Large intestine (tissue), 3 donors: ENCODE results near the gene PSRC1. TPM values are rescaled to one million over a fixed set of nuclear protein-coding genes. Genes with fewer than 3 reads are reported as not detected.
"Not testable (repeated sequence)": the region's sequence is repeated elsewhere in the genome, so short reads cannot be mapped to it uniquely, and the experiment has no call there.

Source experiments
- DNase-seq, 2 donors: peaks; one replicate each; pipeline versions ENCODE4 v3.0.0 to v3.0.0-alpha.2; 2013
- H3K27ac ChIP-seq: one replicate; pipeline ENCODE4 v1.5.1; 2013; ENCODE audit warnings: low read length
- H3K27me3 ChIP-seq: 2 replicates; pipeline ENCODE4 v1.6.1; 2013; ENCODE audit warnings: low read length; ENCODE audit not compliant: control insufficient read depth, insufficient read depth
- H3K36me3 ChIP-seq: 2 replicates; pipeline ENCODE4 v1.6.1; 2013; ENCODE audit warnings: low read length; ENCODE audit not compliant: control insufficient read depth, insufficient read depth
- H3K4me1 ChIP-seq: one replicate; pipeline ENCODE4 v1.6.1; 2013; ENCODE audit warnings: low read length; ENCODE audit not compliant: control insufficient read depth, insufficient read depth
- H3K4me3 ChIP-seq: one replicate; pipeline ENCODE4 v1.5.1; 2013; ENCODE audit warnings: low read length
- H3K9me3 ChIP-seq: one replicate; pipeline ENCODE4 v1.6.1; 2013; ENCODE audit warnings: mild to moderate bottlenecking, low read depth, low read length, moderate library complexity; ENCODE audit not compliant: control insufficient read depth
- WGBS: methylation state at CpG from one replicate; pipeline ENCODE4 v1.1.5; 2013; ENCODE audit warnings: low lambda C conversion rate; ENCODE audit not compliant: insufficient coverage; 5-methylcytosine and 5-hydroxymethylcytosine counted together
- polyA plus RNA-seq: library from polyadenylated mRNA; unstranded; fragments of 120-200 nt; gene quantifications from one replicate; pipeline ENCODE4 v1.2.1, GENCODE V29; 2013

PSRC1 gene
- polyA plus RNA-seq, 1 donor: 12.9 TPM

GRCh38 chr1:109298666-109299557, 16.0 kb upstream of the PSRC1 start:
- Histone ChIP-seq H3K27me3 (no peaks in the 10 kb centered on the region), H3K27ac (peak overlapping the region; percentile 39), H3K9me3 (no peaks in the 10 kb centered on the region), H3K4me3 (no peak overlapping the region), H3K4me1 (peaks cover 16% of the 10 kb centered on the region), H3K36me3 (no peaks in the 10 kb centered on the region)
- peak; percentile 29 to 41 for DNase-seq
- WGBS: no CpG with 5 or more reads among the region's 11 CpGs

- H3K4me3 ChIP-seq: no peak overlapping the region
- no peaks in the 10 kb centered on the region for H3K27me3 ChIP-seq
- no peaks in the 10 kb centered on the region for H3K9me3 ChIP-seq
- DNase-seq: no peak
- H3K4me1 ChIP-seq: peaks cover 16% of the 10 kb centered on the region
- WGBS: no CpG with 5 or more reads among the region's 16 CpGs
- no peaks in the 10 kb centered on the region for H3K36me3 ChIP-seq
- no peak overlapping the region for H3K27ac ChIP-seq
These were observed 13.8 kb upstream of the PSRC1 start for GRCh38 chr1:109296782-109297181.

- DNase-seq: no peak
- H3K36me3 ChIP-seq: no peaks in the 10 kb centered on the region
- WGBS: 100% methylated on average over 1 of the region's 12 CpGs
- no peaks in the 10 kb centered on the region for H3K9me3 ChIP-seq
- no peak overlapping the region for H3K27ac ChIP-seq
- H3K27me3 ChIP-seq: no peaks in the 10 kb centered on the region
- H3K4me1 ChIP-seq: peaks cover 16% of the 10 kb centered on the region
- no peak overlapping the region for H3K4me3 ChIP-seq
These were observed 12.9 kb upstream of the PSRC1 start for GRCh38 chr1:109295712-109296415.

- Histone ChIP-seq H3K27me3 (no peaks in the 10 kb centered on the region), H3K27ac (no peak overlapping the region), H3K36me3 (no peaks in the 10 kb centered on the region), H3K9me3 (no peaks in the 10 kb centered on the region), H3K4me3 (no peak overlapping the region), H3K4me1 (peaks cover 7% of the 10 kb centered on the region)
- no peak for DNase-seq
- WGBS: 83% methylated on average over 1 of the region's 4 CpGs
These were observed 11.5 kb upstream of the PSRC1 start for GRCh38 chr1:109294481-109294880.

- no CpG with 5 or more reads among the region's 2 CpGs for WGBS
- no peaks in the 10 kb centered on the region for H3K27me3 ChIP-seq
- H3K27ac ChIP-seq: no peak overlapping the region
- no peak overlapping the region for H3K4me3 ChIP-seq
- H3K4me1 ChIP-seq: no peaks in the 10 kb centered on the region
- no peak for DNase-seq
- no peaks in the 10 kb centered on the region for H3K36me3 ChIP-seq
- no peaks in the 10 kb centered on the region for H3K9me3 ChIP-seq
These were observed 10.1 kb upstream of the PSRC1 start for GRCh38 chr1:109293026-109293425.

- Histone ChIP-seq H3K36me3 (no peaks in the 10 kb centered on the region), H3K9me3 (no peaks in the 10 kb centered on the region), H3K4me1 (no peaks in the 10 kb centered on the region), H3K4me3 (no peak overlapping the region), H3K27ac (no peak overlapping the region), H3K27me3 (no peaks in the 10 kb centered on the region)
- WGBS: no CpG with 5 or more reads among the region's 9 CpGs
- DNase-seq: no peak
These were observed 9.4 kb upstream of the PSRC1 start for GRCh38 chr1:109292364-109292763.

GRCh38 chr1:109290998-109291397, 8.1 kb upstream of the PSRC1 start:
- no peaks in the 10 kb centered on the region for H3K4me1 ChIP-seq
- DNase-seq: no peak
- no peaks in the 10 kb centered on the region for H3K27me3 ChIP-seq
- no peaks in the 10 kb centered on the region for H3K36me3 ChIP-seq
- H3K27ac ChIP-seq: no peak overlapping the region
- H3K4me3 ChIP-seq: no peak overlapping the region
- no CpG with 5 or more reads among the region's 6 CpGs for WGBS
- no peaks in the 10 kb centered on the region for H3K9me3 ChIP-seq

GRCh38 chr1:109290137-109290536, 7.2 kb upstream of the PSRC1 start:
- WGBS: no CpG with 5 or more reads among the region's 1 CpG
- Histone ChIP-seq H3K4me3 (no peak overlapping the region), H3K27ac (no peak overlapping the region), H3K36me3 (no peaks in the 10 kb centered on the region), H3K4me1 (no peaks in the 10 kb centered on the region), H3K27me3 (no peaks in the 10 kb centered on the region), H3K9me3 (no peaks in the 10 kb centered on the region)
- DNase-seq: no peak

GRCh38 chr1:109286762-109287161, 3.8 kb upstream of the PSRC1 start:
- peaks cover 16% of the 10 kb centered on the region for H3K4me1 ChIP-seq
- not testable (repeated sequence) for H3K36me3 ChIP-seq, H3K27me3 ChIP-seq, H3K4me3 ChIP-seq, H3K9me3 ChIP-seq, H3K27ac ChIP-seq, DNase-seq
- WGBS: no CpG with 5 or more reads among the region's 5 CpGs

- Histone ChIP-seq H3K27me3 (no peaks in the 10 kb centered on the region), H3K9me3 (no peaks in the 10 kb centered on the region), H3K4me3 (peak overlapping the region; percentile 62), H3K27ac (peak overlapping the region; percentile 86), H3K4me1 (peaks cover 20% of the 10 kb centered on the region), H3K36me3 (peaks cover 11% of the 10 kb centered on the region)
- DNase-seq: no peak
- WGBS: 60% methylated on average over 1 of the region's 17 CpGs
These were observed 1.0 kb upstream of the PSRC1 start for GRCh38 chr1:109283748-109284600.
